T-helper 22 cell (primary cell): ENCODE data around the gene NGRN.

Source experiments
- DNase-seq: peaks from one replicate; pipeline ENCODE4 v3.0.0-alpha.2; 2020; ENCODE audit warnings: low read depth

NGRN gene

GRCh38 chr15:90265271-90266060, at the start of gene NGRN:
Gene NGRN (plus strand): TSS chr15:90265672. CDS start chr15:90265713, 41 bp downstream.
- peak; percentile 85 for DNase-seq

GRCh38 chr15:90217671-90218394, 47.6 kb upstream of the NGRN start:
- no peak for DNase-seq

- DNase-seq, result no peak
Measured at GRCh38 chr15:90219421-90220141, 45.9 kb upstream of the NGRN start.

GRCh38 chr15:90221246-90221900, 44.1 kb upstream of the NGRN start:
- no peak for DNase-seq

- DNase-seq, result no peak
Measured at GRCh38 chr15:90222547-90222946, 42.9 kb upstream of the NGRN start.

- no peak for DNase-seq
Measured at GRCh38 chr15:90223441-90224165, 41.9 kb upstream of the NGRN start.

GRCh38 chr15:90225047-90225446, 40.4 kb upstream of the NGRN start:
- no peak for DNase-seq

- no peak for DNase-seq
Measured at GRCh38 chr15:90225504-90226234, 39.8 kb upstream of the NGRN start.

GRCh38 chr15:90227336-90227735, 38.1 kb upstream of the NGRN start:
- DNase-seq, result no peak

GRCh38 chr15:90227816-90228772, 37.4 kb upstream of the NGRN start:
- DNase-seq, result no peak

- no peak for DNase-seq
Measured at GRCh38 chr15:90228960-90229359, 36.5 kb upstream of the NGRN start.

GRCh38 chr15:90230071-90230494, 35.4 kb upstream of the NGRN start:
- no peak for DNase-seq

GRCh38 chr15:90230610-90231009, 34.9 kb upstream of the NGRN start:
- DNase-seq, result no peak

GRCh38 chr15:90231028-90232017, 34.1 kb upstream of the NGRN start:
- peak; percentile 82 for DNase-seq

- DNase-seq, result no peak
Measured at GRCh38 chr15:90232196-90232595, 33.3 kb upstream of the NGRN start.

- no peak for DNase-seq
Measured at GRCh38 chr15:90232941-90233386, 32.5 kb upstream of the NGRN start.

GRCh38 chr15:90233387-90234095, 31.9 kb upstream of the NGRN start, which contains the start of gene CIB1:
Gene CIB1 (minus strand): TSS chr15:90233941. CDS start chr15:90233885, 56 bp downstream.
- DNase-seq, result peak; percentile 96
